H1 (cell line): ENCODE data around the gene SCARB1. TPM values are rescaled to one million over a fixed set of nuclear protein-coding genes. Genes with fewer than 3 reads are reported as not detected.

Source experiments
- EZH2 ChIP-seq: fragments of 200-600 bp; sonication (generic); IDR thresholded peaks from 2 replicates; pipeline ENCODE4 v1.7.1; 2012; ENCODE audit warnings: low read depth, mild to moderate bottlenecking, moderate library complexity, low read length, inconsistent platforms; ENCODE audit not compliant: severe bottlenecking
- MAX ChIP-seq: IDR thresholded peaks from 2 replicates; pipeline ENCODE4 v1.6.1; 2012; ENCODE audit warnings: inconsistent platforms
- polyA plus RNA-seq, 7 experiments: library from polyadenylated mRNA; depleted of rRNA in 3 of 7; stranded (reverse) in 5 of 7; unstranded in 2 of 7; fragments of >200 nt in 5 of 7; fragments of 200-250 nt in 2 of 7; gene quantifications; 1 replicate in 5 of 7; 2 replicates in 1 of 7; 4 replicates in 1 of 7; pipeline versions ENCODE4 v1.2.1 to v1.2.3, GENCODE V29; 2011 to 2013; ENCODE audit warnings: missing spikeins in 2 of 7, mixed read lengths in 2 of 7
- total RNA-seq: library from RNA; stranded (reverse); fragmentation: NEBNext Ultra II Directional; extraction: Animal tissue kit (Norgen Biotek cat#: 25700); gene quantifications from 2 replicates; pipeline ENCODE4 v1.2.1, GENCODE V29; 2021

Gene SCARB1
- total and polyA plus RNA-seq, 2 of the 8 experiments (the other 6 are each of a cell fraction or from before 2014, with no cell fraction given), result 45.3 to 57.1 TPM

- TF ChIP-seq EZH2 (no peak), MAX (peak; percentile 80)
- TF ChIP-seq, all 59 proteins: peak for 2
Measured at GRCh38 chr12:124732275-124733075, 131.2 kb downstream of the SCARB1 start (continued).
